EH (cell line): ENCODE data around the gene AK1.

ENCODE experiments used
- DNase-seq: peaks from one replicate; pipeline ENCODE4 v3.0.0-alpha.2; 2015; ENCODE audit warnings: low read depth

AK1 gene, protein sequence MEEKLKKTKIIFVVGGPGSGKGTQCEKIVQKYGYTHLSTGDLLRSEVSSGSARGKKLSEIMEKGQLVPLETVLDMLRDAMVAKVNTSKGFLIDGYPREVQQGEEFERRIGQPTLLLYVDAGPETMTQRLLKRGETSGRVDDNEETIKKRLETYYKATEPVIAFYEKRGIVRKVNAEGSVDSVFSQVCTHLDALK

DNA sequence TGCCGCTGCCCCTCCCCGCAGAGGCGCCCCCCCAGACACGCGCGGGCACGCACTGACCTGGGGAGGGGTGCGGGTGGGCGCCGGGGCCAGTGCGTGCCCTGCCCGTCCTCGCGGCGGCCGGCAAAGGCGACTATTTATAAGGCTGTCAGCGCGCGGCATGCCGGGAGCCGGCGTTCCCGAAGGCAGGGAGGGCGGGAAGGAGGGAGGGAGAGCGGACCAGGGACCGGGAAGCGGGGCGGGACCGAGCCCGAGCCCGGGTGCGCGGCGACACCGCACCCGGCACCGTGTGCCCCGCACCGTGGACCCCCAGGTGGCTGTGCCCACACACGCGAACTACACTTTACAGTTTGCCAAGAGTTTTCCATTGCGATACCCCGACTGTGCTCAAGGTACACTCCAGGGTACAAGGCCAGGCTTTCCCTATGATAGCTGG, at the start of gene AK1:
Gene AK1 (minus strand): TSS at position 110 of the 433 bp plus-strand sequence. CDS start 3,058 bp downstream, outside the sequence.
- DNase-seq: peak; percentile 71

DNA sequence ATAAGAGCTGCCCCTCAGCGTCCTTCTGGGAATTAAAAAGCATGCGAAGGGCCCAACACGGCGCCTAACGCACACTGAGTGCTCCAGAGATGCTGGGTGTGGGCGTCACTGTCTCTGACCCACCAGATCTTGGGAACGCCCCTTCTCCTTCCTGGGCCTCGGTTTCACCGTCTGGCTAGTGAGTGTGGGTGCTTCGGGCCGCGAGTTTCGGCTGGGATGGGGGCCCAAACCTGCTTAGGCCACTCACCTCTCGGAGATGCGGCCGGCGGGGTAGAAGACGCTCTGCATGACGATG, 49.4 kb upstream of the AK1 start:
- DNase-seq: peak; percentile 12

DNA sequence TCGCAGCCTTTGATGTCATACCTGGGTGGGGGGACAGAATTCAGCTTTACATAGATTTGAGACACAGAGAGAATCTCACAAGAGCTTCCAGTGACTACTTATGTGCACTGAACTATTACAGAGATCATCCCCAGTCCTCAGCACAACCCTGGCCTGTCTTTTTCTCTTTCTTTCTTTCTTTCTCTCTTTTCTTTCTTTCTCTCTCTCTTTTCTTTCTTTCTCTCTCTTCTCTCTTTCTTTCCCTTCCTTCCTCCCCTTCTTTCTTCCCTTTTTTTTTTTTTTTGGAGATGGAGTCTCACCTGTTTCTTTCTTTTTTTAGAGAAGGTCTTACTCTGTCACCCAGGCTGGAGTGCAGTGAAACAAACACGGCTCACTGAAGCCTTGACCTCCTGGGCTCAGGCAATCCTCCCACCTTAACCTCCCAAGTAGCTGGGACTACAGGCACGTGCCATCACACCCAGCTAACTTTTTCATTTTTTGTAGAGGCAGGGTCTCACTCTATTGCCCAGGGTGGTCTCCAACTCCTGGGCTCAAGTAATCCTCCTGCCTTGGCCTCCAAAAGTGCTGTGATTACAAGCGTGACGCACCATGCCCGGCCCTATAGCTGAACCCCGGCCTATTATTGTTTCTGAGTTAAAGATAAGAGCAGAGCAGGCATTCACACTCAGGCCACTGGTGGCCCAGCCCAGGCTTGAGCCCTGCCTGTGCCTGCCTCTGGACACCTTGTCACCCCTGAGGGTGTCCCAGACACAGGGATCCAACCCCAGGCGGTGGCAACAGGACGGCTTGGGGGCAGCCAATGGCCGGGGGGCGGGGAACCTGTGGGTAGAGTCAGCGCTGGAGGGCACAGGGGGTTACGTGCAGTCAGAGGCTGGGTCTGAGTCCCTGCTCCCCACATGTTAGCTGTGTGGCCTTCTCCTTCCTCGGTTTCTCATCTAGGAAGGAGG, 48.8 kb upstream of the AK1 start:
- no peak for DNase-seq

DNA sequence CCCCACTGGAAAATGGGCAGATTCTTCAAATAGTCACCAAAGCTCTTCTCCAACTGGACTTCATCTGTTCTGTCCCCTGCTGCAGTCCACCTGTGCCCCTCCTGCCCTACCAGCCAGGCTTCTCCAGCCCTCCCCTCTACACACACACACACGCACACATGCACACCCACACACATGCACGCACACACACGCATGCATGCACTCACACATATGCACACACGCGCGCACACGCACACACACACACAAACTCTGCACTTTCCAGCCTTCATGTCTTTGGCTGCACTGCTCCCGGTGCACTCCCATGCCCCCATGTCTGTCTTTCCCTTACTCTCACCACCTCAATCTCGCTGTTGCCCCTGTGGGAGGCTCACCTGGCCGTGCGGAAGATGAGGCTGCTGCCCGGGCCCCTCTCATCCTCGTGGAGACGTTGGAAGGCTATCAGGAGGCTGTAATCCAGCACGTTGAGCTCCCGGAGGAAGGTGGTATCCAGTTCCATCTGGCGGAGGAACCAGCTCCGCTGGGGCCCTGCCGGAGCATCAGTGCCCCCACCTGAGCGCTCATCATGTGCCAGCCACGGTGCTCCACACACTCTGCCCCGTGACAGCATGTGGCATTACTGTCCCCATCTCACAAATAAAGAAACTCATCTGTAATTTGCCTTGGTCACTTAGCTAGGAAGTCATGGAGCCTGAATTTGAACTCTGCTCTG, 47.4 kb upstream of the AK1 start:
- no peak for DNase-seq

DNA sequence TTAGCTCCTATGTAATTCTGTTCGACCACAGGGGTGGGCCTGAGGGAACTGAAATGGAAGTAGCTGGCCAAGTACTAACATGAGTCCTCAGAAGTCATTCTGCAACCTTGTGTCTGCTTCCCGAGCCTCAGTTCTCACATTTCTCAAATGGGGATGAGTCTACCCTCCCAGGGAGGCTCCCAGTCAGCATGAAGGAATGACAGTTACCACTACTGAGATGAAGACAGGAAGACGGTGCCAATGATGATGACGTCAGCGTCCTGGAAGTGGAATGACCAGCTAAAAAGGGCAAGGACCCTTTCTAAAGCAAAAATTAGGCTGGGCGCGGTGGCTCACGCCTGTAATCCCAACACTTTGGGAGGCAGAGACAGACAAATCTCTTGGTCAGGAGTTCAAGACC, 46.3 kb upstream of the AK1 start:
- DNase-seq: peak; percentile 99

DNA sequence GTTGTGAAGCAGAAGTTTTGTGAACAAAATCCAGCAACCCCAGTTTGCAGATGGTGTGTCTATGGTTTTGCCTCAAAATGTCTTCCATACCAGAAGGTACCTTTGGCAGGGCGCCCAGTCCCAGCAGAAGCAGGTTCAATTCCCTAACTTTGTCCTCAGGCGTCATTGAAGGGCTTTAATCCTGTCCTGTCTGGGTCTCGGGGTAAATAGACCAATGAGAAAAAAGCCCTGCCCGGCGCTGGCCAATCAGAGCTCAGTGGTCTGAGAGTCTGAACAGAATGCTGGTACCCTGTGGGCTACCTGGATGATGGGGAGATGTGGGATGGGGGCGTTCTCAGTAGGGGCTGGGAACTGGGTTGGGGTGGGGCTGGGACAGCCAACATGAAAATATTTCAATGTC, 45.6 kb upstream of the AK1 start:
- no peak for DNase-seq

DNA sequence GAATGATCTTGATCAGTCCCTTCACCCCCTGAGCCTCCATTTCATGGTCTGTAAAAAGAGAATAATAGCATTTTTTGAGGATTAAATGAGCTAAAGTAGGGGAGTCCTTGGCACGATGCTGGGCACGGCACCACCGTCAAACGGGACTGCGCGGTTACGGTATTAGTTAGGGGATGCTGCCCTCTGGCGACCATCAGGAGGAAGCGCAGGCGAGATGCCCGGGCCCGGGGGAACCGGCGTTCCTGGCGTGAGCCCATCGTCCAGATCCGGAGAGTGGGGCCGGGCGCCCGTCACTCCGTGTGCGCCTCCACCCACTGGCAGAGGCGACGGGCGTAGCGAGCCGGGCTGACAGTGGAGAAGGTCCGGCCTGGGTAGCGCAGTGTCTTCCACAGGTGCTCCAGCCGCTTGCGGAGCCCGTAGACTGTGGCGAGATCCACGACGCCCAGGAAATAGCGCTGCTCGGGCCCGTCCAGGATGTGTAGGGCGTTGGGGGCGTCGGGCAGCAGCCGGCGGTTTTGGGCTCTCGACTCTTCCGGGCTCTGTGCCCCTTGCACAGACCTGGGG, 44.2 kb upstream of the AK1 start:
- peak; percentile 62 for DNase-seq

DNA sequence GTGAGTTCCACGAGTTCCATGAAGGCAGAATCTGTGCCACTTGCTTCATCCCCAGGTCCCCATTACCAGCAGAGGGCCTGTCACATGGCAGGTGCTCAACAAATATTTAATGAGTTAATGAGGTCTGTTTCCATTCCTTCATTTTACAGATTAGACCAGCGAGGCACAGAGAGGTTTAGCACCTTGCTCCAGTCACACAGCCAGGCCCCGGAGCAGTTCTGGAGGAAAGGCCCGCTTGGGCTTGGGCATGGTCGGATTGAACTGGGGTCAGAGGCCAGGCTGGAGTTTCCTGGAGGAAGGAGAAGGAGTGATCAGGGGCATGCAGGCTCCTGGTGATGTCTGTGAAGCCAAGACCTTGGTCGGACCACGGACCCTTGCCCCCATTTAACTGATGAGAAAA, 43.3 kb upstream of the AK1 start:
- no peak for DNase-seq

DNA sequence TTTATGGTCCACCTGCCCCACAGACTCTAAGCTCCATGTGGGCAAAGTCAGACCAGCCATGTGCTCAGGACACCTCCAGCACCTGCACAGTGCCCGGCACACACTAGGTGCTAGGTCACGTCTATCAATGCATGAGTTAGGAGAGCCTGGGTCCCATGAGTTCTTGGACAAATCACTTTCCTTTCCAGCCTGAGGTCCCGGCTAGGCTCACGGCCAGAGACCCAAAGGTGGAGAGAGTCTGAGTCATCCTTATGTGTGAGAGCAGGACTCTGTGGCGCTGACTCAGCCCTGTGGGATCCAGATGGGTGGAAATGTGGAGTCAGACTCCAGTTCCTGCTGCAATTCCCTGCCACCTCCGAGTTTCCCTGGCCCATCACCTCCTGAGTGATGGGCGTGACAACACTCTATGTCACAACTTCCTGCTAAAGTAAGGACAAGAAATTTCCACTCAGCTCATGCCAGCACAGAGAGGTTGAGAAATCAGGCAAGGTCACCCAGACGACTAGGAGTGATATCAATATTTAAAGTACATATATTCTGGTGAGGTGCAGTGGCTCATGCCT, 41.9 kb upstream of the AK1 start:
- DNase-seq: peak; percentile 100

DNA sequence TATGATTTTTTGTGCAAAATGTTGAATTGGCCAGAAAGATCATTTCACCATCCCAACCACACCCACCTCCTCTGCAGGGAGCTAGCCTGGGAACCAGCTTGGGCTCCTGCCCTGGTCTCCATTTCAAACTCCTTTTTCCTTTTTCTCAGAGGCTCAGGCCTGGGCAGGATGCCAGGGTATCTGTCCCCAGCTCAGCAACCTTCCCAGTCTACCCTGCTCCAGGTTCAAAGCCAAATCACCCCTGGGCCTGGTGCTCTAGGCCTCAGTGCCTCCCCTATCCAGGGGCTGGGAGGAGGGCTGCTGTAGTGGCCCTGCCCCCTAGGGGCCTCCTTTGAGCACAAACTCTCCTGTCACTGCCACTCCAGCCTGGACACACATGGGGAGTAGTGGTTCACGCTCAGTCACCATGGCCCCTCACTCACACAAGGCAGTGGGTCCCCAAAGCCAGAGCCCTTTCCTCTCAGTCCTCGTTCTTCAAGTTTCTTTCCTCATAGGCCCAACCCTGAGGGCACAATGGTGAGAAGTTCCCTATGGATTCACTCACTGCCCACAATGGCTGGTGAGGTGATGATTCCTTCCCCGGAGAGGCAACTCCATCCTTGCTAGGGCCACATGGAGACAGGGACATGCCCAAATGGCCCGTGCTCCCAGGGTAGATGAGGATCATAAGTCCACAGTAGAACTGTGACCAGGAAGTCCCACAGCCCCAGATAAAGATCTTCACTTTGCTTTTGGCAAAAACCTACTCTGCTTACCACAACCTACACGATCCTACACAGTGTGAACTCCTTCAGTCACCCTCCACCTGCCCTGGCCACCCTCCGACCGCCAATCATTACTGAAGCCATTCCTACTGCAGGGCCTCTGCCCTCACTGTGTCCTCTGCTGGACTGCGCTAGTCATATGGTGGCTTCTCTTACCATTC, 41.0 kb upstream of the AK1 start:
- peak; percentile 67 for DNase-seq

DNA sequence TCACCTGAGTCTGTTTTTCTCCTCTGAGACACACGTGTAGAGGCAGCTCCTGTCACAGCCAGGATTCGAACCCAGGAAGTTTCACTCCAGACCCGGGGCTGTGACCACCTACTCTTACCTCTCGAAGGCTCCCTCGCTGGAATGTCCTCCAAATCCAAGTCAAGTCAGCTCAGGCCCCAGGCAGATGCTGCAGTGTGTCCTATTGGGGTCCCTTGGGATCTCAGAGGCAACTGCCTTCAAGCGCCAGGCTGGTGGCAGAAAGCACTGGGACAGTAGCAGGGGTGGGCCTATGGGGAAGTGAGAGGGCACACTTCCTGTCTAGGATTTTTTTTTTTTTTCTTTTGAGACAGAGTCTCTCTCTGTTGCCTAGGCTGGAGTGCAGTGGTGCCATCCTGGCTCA, 40.1 kb upstream of the AK1 start:
- DNase-seq: no peak

DNA sequence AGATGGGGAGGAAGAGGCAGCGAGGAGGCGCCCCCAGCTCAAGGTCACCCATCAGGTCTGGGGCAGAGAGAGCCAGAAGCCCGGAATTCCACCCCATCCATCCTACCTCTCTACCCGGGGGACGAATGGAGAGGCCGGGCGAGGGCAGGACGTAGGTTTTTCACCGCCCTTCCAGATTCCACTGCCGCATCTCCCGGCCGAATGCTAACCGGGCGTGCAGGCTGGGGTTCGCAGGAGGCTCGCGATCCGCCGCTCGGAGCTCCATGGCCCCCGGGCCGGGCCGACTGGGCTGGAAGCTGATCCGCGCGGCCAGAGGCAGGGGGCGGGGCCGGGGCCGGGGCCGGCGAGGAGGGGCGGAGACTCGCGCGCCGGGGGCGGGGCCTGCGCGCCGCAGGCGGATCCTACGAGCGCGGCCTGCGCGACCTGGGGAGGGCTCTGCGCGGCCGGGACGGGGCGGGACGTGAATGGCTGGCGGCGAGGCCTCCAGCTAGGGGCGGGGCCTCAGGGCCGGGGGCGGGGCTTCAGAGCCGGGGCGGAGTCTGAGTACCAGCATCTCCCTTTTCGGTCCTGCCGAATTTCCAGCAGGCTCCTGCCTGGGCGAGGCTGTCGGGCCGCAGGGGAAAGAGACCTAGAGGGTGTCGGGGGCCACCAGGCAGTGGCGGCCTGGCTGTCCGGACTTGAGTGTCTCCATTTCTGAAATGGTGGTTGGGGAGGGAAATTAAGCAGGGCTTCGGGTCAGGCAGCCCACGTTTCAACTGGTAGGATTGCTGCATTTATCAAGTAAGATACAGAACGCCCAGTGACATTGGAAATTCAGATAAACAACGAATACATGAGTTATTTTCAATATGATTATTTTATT, 39.5 kb upstream of the AK1 start, which contains the start of gene ST6GALNAC4:
Gene ST6GALNAC4 (minus strand): TSS at position 322 of the 862 bp plus-strand sequence. CDS start 622 bp downstream, outside the sequence.
- peak; percentile 91 for DNase-seq

DNA sequence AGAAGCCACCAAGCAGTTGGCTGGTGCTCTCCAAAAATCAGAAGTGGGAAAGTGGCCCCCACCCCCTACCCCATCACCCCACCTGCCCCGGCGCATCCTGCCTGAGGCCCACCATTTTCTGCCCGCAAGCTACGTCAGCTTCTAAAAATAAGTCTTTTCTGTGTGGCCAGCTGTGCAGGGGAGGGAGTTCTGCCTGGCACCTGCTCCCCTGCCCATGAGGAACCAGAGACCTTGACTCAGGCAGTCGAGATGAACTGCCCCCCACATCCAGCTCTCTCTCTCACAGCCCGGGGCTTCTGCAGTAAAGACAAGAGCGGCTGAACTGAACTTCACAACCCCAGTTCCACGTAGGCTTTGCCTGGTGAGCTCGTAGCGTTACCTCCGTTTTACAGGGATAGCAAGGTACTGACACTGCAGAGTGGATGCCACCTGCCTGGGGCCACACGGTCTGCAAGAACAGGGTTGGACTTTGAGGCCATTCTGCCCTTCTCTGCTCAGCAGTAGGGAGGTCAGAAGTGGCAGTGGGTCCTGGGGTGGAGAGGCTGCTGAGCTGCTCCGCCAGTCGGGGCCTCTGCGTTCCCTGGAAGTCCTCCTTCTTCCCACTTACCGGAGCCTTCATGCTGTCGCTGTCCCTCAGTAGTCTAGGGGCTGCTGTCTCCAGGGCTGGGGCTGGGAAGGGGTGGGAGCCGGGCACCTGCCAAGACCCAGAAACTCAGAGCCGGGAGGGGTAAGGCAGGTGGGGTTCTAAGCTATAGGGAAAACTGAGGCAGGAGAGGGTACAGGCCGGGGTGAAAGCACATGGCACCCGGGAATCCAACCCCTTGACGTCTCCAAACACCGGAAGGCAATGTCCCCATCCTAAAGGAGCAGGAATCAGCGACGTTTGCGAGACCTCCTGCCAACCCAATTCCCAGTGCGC, 38.6 kb upstream of the AK1 start:
- DNase-seq: no peak

DNA sequence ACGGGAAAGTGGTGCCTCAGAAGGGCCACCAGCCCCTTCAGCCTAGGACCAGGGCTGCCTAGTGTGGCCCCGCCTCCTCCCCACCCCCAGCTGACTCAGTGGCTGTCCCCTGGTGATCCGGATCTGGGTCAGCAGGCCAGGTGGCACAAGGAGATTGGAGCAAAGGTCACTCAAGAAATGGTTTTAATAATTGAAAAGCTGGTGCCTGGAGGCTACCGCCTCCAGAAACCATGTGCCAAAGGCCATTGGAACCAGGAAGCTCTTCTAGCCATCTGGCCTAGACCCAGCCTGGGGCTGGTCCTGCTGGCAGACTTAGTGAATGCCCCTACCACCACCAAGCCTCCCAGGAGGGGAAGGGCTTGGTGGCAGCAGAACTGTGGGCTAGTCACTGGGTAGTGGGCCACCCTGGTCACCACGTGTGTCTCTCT, 37.9 kb upstream of the AK1 start:
- DNase-seq: no peak

DNA sequence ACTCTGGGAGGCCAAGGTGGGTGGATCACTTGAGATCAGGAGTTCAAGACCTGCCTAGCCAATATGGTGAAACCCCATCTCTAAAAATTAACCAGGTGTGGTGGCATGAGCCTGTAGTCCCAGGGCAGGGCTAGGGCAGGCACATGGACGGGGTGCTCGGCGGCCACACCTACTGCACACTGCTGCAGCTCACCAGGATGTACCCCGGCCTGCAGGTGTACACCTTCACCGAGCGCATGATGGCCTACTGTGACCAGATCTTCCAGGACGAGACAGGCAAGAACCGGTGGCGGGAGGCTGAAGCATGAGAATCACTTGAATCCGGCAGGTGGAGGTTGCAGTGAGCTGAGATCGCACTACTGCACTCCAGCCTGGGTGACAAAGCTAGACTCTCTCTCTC, 36.2 kb upstream of the AK1 start:
- no peak for DNase-seq

DNA sequence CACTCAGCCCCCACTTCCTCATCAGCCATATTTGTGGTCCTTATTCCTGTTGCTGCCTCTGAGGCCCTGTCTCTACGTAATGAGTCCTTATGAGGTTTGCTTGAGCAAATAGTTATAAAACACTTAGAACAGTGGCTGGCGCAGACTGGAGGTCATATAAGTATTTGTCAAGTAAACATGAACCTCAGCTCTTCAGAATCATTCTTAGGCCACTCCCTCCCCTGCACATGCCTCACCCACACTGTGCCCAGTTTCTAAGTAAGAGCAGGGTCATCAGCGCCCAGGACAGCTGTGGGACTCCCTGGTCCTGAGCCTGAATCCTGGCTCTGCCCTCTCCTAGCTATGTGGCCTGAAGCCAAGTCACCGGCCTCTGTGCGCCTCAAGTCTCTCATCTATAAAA, 35.4 kb upstream of the AK1 start:
- no peak for DNase-seq

DNA sequence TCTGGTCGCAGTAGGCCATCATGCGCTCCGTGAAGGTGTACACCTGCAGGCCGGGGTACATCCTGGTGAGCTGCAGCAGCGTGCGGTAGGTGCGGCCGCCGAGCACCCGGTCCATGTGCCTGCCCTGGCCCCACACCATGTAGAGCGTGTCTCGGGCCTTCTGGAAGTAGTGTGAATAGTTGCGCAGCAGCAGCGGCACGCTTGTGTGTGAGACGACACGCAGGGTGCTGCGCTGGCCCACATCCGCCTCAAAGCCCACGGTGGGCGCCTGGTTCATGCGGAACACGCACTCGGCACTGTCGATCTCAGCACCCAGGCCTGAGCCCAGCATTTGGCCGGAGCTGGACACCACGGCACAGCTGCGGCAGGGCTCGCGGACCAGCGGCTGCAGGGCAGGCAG, 34.8 kb upstream of the AK1 start:
- DNase-seq: no peak

DNA sequence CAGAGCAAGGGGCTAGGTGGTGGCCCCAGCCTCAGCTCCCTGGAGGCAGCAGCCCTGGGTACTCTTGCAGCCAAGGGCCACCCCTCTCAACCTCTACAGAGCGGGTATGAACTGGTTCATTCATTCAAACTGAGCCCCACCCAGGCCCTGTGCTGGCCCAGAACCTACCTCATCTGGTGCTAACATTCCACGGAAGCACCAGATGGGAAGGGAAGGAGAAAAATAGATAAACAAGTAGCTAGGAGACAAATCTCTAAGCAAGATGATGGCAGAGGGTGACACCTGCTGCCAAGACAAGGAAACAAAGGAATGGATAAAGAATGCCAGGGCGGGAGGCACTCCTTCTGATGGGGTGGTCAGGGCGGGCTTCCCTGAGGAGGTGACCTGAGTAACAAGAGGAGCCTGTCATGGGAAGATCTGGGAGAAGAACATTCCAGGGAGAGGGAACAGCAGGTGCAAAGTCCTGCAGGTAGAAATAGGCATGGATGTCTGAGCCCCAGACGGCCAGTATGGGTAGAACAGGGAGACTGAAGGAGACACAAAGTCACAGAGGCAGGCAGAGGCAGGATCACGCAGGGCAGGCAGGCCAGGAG, 33.2 kb upstream of the AK1 start:
- DNase-seq: peak; percentile 55
